ENCODE results near the gene MILR1. TPM values are rescaled to one million over a fixed set of nuclear protein-coding genes. Genes with fewer than 3 reads are reported as not detected.

MILR1 gene
- total RNA-seq, 1 donor from 2014 or later = not detected

DNA sequence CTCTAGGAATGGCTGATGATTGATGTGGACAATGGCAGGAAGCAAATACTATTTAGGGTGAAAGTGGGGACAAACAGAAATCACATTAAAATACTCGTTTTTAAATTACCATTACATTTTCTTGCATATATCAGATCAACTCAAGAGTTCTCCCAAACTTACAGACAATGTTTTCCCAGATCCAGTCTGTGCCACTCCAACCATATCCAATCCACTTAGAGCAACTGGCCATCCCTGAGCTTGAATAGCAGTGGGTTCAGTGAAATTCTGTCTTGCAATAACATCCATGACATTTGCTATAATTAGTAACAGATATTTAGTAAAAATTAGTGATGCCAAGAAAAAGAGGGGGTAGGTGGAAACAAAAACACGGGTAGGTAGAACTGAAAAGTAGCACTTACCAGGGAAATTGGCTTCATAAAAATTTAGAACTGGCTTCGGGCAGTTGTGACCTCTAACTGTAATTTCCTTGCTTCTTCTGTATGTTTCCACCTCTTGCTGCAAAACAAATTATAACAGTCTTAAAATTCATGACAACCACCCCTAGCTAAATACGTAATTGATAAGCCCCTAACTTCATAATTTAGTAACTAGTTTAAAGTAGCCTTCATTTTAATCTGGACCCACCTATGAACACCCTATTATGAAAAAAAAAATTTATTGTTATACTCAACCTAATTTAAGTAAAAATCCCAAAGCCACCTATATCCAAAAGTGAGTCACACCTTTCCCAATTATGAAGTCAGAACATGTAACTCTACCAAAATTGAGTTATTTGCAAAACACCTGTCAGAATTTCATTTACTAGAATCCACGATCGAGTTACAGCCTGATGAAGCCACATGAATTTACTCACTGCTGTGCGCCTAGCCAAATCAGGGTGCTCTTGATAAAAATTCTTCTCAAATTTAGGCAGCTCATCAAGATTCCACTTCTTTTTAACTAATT is 55.2 kb downstream of the MILR1 start:
- Mint-ChIP-seq H3K9me3 (ENCODE audit: unreplicated experiment) (no peaks in the 10 kb centered on the region), H3K27ac (ENCODE audit: unreplicated experiment) (peak overlapping the region; percentile 100), H3K36me3 (ENCODE audit: unreplicated experiment) (peaks cover 62% of the 10 kb centered on the region), H3K4me1 (ENCODE audit: unreplicated experiment) (peaks cover 52% of the 10 kb centered on the region), H3K27me3 (ENCODE audit: unreplicated experiment) (no peaks in the 10 kb centered on the region), H3K4me3 (ENCODE audit: unreplicated experiment) (peak overlapping the region; percentile 100)
- TF ChIP-seq, protein P1, sequence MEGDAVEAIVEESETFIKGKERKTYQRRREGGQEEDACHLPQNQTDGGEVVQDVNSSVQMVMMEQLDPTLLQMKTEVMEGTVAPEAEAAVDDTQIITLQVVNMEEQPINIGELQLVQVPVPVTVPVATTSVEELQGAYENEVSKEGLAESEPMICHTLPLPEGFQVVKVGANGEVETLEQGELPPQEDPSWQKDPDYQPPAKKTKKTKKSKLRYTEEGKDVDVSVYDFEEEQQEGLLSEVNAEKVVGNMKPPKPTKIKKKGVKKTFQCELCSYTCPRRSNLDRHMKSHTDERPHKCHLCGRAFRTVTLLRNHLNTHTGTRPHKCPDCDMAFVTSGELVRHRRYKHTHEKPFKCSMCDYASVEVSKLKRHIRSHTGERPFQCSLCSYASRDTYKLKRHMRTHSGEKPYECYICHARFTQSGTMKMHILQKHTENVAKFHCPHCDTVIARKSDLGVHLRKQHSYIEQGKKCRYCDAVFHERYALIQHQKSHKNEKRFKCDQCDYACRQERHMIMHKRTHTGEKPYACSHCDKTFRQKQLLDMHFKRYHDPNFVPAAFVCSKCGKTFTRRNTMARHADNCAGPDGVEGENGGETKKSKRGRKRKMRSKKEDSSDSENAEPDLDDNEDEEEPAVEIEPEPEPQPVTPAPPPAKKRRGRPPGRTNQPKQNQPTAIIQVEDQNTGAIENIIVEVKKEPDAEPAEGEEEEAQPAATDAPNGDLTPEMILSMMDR (IDR thresholded peaks at IDR 0.05) = no peak
- DNase-seq (ENCODE audit: extremely low spot score, unreplicated experiment) = no peak

DNA sequence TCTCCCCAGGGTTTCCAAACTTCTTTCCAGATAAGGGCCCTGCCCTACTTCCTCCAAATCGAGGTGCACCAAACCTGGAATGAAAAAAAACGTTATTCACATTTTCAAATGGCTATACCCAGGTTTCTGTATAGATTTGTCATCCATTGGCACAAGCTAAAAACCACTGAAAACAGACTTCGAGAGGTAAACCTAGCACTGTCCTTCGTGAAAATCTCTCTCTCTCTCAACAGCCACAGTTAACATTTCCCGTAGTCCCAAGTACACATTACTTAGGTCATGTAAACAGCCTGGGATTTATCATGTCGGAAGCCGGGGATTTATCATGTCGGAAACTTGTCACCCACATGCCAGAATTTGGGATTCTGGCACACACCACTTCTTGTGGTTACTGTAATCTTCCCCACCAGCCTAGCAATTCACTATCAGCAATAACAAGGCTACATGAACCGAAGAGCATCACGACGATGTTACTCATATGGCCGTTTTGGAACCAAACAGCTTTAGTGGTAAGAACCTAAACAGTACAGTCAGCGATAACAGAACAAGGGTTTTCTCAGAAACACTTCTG is 55.9 kb downstream of the MILR1 start:
- Mint-ChIP-seq H3K36me3 (ENCODE audit: unreplicated experiment) (peaks cover 56% of the 10 kb centered on the region), H3K9me3 (ENCODE audit: unreplicated experiment) (no peaks in the 10 kb centered on the region), H3K4me1 (ENCODE audit: unreplicated experiment) (peaks cover 50% of the 10 kb centered on the region), H3K27me3 (ENCODE audit: unreplicated experiment) (no peaks in the 10 kb centered on the region), H3K4me3 (ENCODE audit: unreplicated experiment) (peak overlapping the region; percentile 100), H3K27ac (ENCODE audit: unreplicated experiment) (peak overlapping the region; percentile 100)
- no peak for DNase-seq (ENCODE audit: extremely low spot score, unreplicated experiment)
- TF ChIP-seq, protein P1 (IDR thresholded peaks at IDR 0.05) = no peak

DNA sequence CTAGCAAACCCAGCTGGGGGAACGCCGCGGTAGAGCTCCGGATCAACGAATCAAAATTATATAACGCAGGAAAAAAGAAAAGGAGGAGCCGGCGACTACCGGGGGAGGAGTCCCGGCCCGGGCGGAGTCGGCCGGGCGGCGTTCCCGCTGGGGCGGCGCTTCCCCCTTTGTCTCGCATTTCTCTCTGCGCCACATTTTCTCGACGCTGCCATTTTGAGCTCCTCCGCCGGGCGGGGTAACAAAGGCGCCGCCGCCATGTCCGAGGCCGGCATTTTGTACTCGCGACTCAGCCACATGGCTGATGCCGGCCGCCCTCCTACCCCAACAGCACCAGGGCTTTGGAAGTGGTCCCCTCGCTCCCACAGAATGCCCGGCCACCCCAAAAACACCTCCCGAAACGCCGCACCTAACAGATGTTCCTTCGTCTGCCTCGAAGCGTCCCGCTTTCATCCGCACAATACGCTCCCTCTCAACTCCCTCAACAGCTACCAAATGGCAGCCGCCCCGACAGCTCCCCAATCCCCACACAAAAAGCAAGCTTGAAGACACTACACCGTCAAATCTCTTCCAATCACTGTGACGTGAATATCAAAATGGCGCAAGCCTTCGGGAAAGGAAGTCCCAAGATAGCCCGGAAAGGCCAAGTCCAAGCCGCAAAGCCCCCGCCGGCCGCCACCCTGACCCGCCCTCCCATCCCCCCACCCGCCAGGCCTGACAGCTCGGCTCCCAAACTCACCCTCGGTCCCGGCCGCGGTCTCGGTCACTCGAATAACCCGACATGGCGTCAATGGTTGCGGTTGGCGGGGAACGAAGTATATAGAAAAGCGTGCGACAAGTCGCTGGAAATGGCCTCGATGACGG is 56.7 kb downstream of the MILR1 start:
- H3K9me3 Mint-ChIP-seq (ENCODE audit: unreplicated experiment) = no peaks in the 10 kb centered on the region
- H3K36me3 Mint-ChIP-seq (ENCODE audit: unreplicated experiment) = peaks cover 54% of the 10 kb centered on the region
- peak; percentile 96 for DNase-seq (ENCODE audit: extremely low spot score, unreplicated experiment)
- H3K27me3 Mint-ChIP-seq (ENCODE audit: unreplicated experiment) = no peaks in the 10 kb centered on the region
- peak overlapping the region; percentile 100 for H3K4me3 Mint-ChIP-seq (ENCODE audit: unreplicated experiment)
- TF ChIP-seq, protein P1 (IDR thresholded peaks at IDR 0.05) = no peak
- H3K4me1 Mint-ChIP-seq (ENCODE audit: unreplicated experiment) = peaks cover 44% of the 10 kb centered on the region
- peak overlapping the region; percentile 100 for H3K27ac Mint-ChIP-seq (ENCODE audit: unreplicated experiment)

GRCh38 chr17:64506201-64506575 is 57.3 kb downstream of the MILR1 start, which contains the start of gene DDX5:
Gene DDX5, minus strand, starts transcription at chr17:64506289. Its CDS starts 170 bp downstream, at chr17:64506119.
- Mint-ChIP-seq H3K4me1 (ENCODE audit: unreplicated experiment) (peaks cover 42% of the 10 kb centered on the region), H3K9me3 (ENCODE audit: unreplicated experiment) (no peaks in the 10 kb centered on the region), H3K4me3 (ENCODE audit: unreplicated experiment) (peak within 1 kb of the TSS; percentile 100), H3K36me3 (ENCODE audit: unreplicated experiment) (peaks cover 55% of the 10 kb centered on the region), H3K27me3 (ENCODE audit: unreplicated experiment) (no peaks in the 10 kb centered on the region), H3K27ac (ENCODE audit: unreplicated experiment) (peak within 1 kb of the TSS; percentile 100)
- DNase-seq (ENCODE audit: extremely low spot score, unreplicated experiment) = peak; percentile 98
- TF ChIP-seq, protein P1 (IDR thresholded peaks at IDR 0.05) = no peak
